Erythroblast (primary cell): ENCODE data around the gene CCNG2.

Experiments used
- GATA1 ChIP-seq: IDR thresholded peaks from 2 replicates; pipeline ENCODE4 v1.6.1; 2011; ENCODE audit warnings: low read depth, mild to moderate bottlenecking, control low read depth, low read length, moderate library complexity
- POLR2A ChIP-seq: IDR thresholded peaks from 2 replicates; pipeline ENCODE4 v1.6.1; 2011; ENCODE audit warnings: mild to moderate bottlenecking, low read length

DNA sequence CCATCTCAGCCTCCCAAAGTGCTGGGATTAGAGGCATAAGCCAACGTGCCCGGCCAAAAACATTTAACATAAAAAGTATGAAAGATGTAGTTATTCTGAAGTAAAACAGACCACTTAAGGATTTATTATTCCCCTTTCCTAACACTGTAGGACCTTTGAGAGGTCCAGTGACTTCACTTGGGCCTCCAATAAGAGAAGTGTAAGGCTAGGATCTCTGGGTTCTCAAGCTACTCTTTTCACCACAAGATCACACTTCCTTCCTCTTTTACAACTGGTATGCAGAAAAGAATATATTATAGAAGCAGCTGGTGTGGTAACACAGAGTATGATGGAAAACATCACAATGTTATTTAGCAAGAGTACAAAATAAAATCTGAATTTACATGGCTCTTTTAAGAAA is 30.2 kb upstream of the CCNG2 start:
- TF ChIP-seq POLR2A (no peak), GATA1 (no peak)
